Measurements from ENCODE around the gene AGAP1. TPM values are rescaled to one million over a fixed set of nuclear protein-coding genes. Genes with fewer than 3 reads are reported as not detected.

The AGAP1 gene
- total and polyA plus RNA-seq, 9 donors: 5.7 to 32.2 (median 20.2) TPM

DNA sequence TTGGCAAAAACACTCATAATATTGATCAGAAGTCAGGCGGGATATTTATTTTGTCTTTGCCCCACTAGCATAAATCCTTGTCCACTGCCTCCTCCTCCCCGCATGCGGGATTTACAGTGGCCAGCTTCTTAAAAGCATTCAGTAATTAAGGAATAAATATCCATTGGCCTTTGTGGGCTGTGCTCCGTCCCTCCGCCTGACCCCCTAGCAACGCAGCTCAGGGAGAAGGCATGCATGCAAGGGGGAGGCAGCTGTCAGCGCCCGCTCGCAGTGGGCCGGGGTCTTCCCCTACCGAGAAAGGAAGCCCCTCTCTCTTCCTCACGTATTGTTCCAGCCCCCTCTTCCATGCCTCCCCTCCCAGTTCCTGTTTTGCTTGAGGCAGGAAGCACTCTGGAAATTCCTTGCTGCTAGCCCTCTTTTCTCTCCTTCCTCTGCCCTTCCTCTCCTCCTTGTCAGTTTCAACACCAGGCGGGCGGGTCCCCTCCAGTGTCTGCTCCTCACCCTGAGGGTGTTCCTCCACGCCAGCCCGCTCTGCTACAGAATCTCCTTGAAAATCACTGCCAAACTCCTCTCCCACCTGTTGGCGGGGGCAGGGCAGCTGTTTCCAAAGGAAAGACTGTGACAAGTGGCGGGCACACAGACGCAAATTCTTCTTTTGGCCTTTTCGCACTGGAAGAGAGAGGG is 614.2 kb downstream of the AGAP1 start:
- no peak overlapping the region for H3K4me3 ChIP-seq
- TF ChIP-seq EP300 (IDR thresholded peaks at IDR 0.05) (no peak), POLR2A (IDR thresholded peaks at IDR 0.05) (no peak)
- TF ChIP-seq, protein P1, sequence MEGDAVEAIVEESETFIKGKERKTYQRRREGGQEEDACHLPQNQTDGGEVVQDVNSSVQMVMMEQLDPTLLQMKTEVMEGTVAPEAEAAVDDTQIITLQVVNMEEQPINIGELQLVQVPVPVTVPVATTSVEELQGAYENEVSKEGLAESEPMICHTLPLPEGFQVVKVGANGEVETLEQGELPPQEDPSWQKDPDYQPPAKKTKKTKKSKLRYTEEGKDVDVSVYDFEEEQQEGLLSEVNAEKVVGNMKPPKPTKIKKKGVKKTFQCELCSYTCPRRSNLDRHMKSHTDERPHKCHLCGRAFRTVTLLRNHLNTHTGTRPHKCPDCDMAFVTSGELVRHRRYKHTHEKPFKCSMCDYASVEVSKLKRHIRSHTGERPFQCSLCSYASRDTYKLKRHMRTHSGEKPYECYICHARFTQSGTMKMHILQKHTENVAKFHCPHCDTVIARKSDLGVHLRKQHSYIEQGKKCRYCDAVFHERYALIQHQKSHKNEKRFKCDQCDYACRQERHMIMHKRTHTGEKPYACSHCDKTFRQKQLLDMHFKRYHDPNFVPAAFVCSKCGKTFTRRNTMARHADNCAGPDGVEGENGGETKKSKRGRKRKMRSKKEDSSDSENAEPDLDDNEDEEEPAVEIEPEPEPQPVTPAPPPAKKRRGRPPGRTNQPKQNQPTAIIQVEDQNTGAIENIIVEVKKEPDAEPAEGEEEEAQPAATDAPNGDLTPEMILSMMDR (IDR thresholded peaks at IDR 0.05): no peak
- no peaks in the 10 kb centered on the region for H3K9me3 ChIP-seq
- H3K27me3 ChIP-seq: no peaks in the 10 kb centered on the region
- no peaks in the 10 kb centered on the region for H3K36me3 ChIP-seq
- DNase-seq: no peak
- no peaks in the 10 kb centered on the region for H3K4me1 ChIP-seq (ENCODE audit: insufficient read depth)
- 47 to 59% (median 59%) methylated on average over 20 of the region's 20 CpGs for WGBS, 3 donors
- H3K27ac ChIP-seq: no peak overlapping the region
- intact Hi-C loops (cut with DNase I): no loop called here

DNA sequence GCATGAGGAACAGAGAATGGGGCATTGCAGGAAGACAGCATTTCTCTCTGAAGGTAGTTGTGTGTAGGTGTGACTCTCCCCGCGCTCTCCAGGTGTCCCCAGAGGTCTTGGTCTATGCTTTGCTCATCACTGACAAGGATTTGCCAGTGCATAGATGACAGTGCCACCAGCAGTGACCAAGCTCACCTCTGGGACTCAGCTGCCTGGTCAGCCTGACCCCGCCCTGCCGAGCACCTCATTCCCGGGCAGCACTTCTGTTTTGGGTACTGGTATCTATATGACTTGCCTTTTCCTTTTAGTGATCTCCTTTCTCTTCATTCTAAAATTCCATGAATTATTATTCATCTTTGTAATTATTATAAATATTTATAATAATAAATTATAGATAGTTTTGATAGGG is 615.2 kb downstream of the AGAP1 start:
- H3K27me3 ChIP-seq: no peaks in the 10 kb centered on the region
- no peak overlapping the region for H3K27ac ChIP-seq
- no peak for DNase-seq
- no peaks in the 10 kb centered on the region for H3K4me1 ChIP-seq (ENCODE audit: insufficient read depth)
- no peaks in the 10 kb centered on the region for H3K36me3 ChIP-seq
- H3K4me3 ChIP-seq: no peak overlapping the region
- intact Hi-C loops (cut with DNase I): no loop called here
- no peaks in the 10 kb centered on the region for H3K9me3 ChIP-seq
- no peak for TF ChIP-seq EP300 (IDR thresholded peaks at IDR 0.05)
- TF ChIP-seq, protein P1 (IDR thresholded peaks at IDR 0.05): no peak
- no peak for TF ChIP-seq POLR2A (IDR thresholded peaks at IDR 0.05)
- WGBS, 3 donors: 95 to 98% (median 97%) methylated on average over 5 of the region's 5 CpGs

DNA sequence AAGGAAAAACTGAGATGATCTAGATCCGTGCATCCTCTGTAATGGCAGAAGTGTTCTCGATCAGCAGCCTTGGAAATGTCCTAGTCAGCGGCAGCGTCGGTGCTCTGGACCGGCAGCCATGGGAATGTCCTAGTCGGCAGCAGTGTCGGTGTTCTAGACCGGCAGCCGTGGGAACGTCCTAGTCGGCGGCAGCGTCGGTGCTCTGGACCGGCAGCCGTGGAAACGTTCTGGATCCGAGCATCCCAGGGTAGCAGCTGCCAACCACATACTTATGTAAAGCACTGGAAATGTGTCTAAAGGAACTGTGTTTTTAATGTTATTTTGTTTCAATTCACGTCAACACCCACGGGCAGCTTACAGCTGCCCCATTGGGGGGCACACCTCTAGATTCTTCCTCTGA is 615.6 kb downstream of the AGAP1 start:
- intact Hi-C loops (cut with DNase I): no loop called here
- Histone ChIP-seq H3K4me1 (ENCODE audit: insufficient read depth) (no peaks in the 10 kb centered on the region), H3K27ac (no peak overlapping the region), H3K27me3 (no peaks in the 10 kb centered on the region), H3K4me3 (no peak overlapping the region), H3K9me3 (no peaks in the 10 kb centered on the region), H3K36me3 (no peaks in the 10 kb centered on the region)
- DNase-seq: no peak
- TF ChIP-seq, protein P1 (IDR thresholded peaks at IDR 0.05): no peak
- no peak for TF ChIP-seq POLR2A (IDR thresholded peaks at IDR 0.05)
- no peak for TF ChIP-seq EP300 (IDR thresholded peaks at IDR 0.05)
- WGBS, 3 donors: 95 to 96% (median 95%) methylated on average over 21 of the region's 21 CpGs

DNA sequence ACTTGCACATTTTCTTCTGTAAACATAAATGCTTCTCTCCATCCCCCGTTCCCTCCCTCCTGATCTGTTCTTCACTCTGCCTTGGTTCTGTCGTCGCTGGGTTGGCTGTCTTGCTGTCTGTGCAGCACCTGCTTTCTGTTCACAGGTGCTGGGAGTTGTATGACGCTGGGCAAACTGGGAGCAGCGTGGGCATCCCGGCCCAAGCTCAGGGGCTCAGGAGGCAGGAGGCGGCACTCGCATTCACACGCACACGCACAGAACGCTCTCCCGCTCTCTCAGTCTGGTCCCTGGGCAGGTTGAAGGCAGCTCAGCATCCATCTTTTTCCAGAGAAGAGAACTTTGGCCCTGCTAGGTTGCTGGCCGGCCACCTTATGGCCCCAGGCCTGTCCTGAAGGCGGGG is 618.6 kb downstream of the AGAP1 start:
- H3K4me1 ChIP-seq (ENCODE audit: insufficient read depth): no peaks in the 10 kb centered on the region
- no peak overlapping the region for H3K4me3 ChIP-seq
- DNase-seq: no peak
- intact Hi-C loops (cut with DNase I): no loop called here
- 81 to 88% (median 83%) methylated on average over 14 of the region's 14 CpGs for WGBS, 3 donors
- H3K9me3 ChIP-seq: no peaks in the 10 kb centered on the region
- TF ChIP-seq POLR2A (IDR thresholded peaks at IDR 0.05) (no peak), EP300 (IDR thresholded peaks at IDR 0.05) (no peak)
- TF ChIP-seq, protein P1 (IDR thresholded peaks at IDR 0.05): no peak
- H3K27ac ChIP-seq: no peak overlapping the region
- no peaks in the 10 kb centered on the region for H3K36me3 ChIP-seq
- no peaks in the 10 kb centered on the region for H3K27me3 ChIP-seq
